CD4-positive, alpha-beta T cell treated with Interleukin-2 at 100 ng/mL for 4 hours (primary cell): ENCODE measurements around the gene SCD5.
A peak's percentile ranks its signal among the peaks of the same experiment; 100 is the strongest.

Experiments
- DNase-seq: peaks from one replicate; pipeline ENCODE4 v3.0.0-alpha.2; 2020; ENCODE audit warnings: low spot score

Gene SCD5

GRCh38 chr4:82765134-82765533 lies 33.5 kb downstream of the SCD5 start:
- no peak for DNase-seq

GRCh38 chr4:82761229-82761628 lies 37.4 kb downstream of the SCD5 start:
- no peak for DNase-seq

- no peak for DNase-seq
Measured at GRCh38 chr4:82758701-82759685, 39.6 kb downstream of the SCD5 start.

GRCh38 chr4:82756061-82756460 lies 42.5 kb downstream of the SCD5 start:
- DNase-seq, result no peak

GRCh38 chr4:82755650-82756049 lies 42.9 kb downstream of the SCD5 start:
- DNase-seq, result no peak

GRCh38 chr4:82754513-82755165 lies 44.0 kb downstream of the SCD5 start:
- no peak for DNase-seq

GRCh38 chr4:82753725-82754410 lies 44.7 kb downstream of the SCD5 start:
- DNase-seq, result no peak

GRCh38 chr4:82753238-82753637 lies 45.4 kb downstream of the SCD5 start:
- DNase-seq, result no peak

GRCh38 chr4:82748810-82749470 lies 49.7 kb downstream of the SCD5 start:
- no peak for DNase-seq

- DNase-seq, result no peak
Measured at GRCh38 chr4:82747686-82748575, 50.7 kb downstream of the SCD5 start.

GRCh38 chr4:82746705-82747574 lies 51.7 kb downstream of the SCD5 start:
- DNase-seq, result no peak

- DNase-seq, result no peak
Measured at GRCh38 chr4:82745173-82745842, 53.3 kb downstream of the SCD5 start.

- no peak for DNase-seq
Measured at GRCh38 chr4:82744284-82744968, 54.2 kb downstream of the SCD5 start.

GRCh38 chr4:82741188-82741587 lies 57.4 kb downstream of the SCD5 start:
- no peak for DNase-seq

GRCh38 chr4:82739287-82740190 lies 59.1 kb downstream of the SCD5 start:
- DNase-seq, result peak; percentile 47

GRCh38 chr4:82737354-82737753 lies 61.2 kb downstream of the SCD5 start:
- DNase-seq, result no peak

- DNase-seq, result no peak
Measured at GRCh38 chr4:82733636-82734035, 65.0 kb downstream of the SCD5 start.

GRCh38 chr4:82728301-82728700 lies 70.3 kb downstream of the SCD5 start:
- DNase-seq, result no peak
